ENCODE measurements around the gene FAM184A. TPM values are rescaled to one million over a fixed set of nuclear protein-coding genes. Genes with fewer than 3 reads are reported as not detected.

FAM184A gene
- total RNA-seq, 2 experiments from 2014 or later, result not detected

DNA sequence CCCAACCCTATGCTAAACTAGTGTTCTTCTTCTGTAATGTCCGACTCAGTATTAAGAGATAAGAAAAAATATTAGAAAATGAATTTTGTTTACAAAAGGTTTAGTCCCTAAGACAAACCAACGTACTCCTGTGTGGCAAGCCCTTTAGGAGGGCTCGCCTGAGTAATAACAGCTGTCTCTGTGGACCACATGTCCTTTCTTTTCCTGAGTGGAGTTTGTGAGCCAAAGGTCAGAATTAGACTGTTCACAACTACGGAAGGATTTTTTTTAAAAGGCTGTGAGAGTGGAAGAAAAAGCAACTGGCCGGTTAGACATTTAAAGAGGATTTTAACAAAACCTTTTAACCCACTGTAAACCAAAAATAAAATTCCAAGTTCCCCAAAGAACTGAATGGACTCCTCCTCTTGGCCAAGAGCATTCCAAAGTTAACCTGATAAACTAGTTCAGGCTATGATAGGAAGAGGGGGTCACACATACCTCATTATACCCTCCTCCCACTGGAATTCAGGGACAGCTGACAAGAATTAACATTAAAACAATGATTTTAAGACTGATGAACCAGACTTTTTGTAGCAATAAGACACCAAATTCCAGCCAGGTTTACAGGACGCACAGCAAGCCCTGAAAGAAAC is 43.5 kb downstream of the FAM184A start:
- intact Hi-C loops (cut with micrococcal nuclease; ENCODE audit: unreplicated experiment), result no loop called here
- Histone ChIP-seq H3K9me2 (ENCODE audit: insufficient read depth, low read length) (no peaks in the 10 kb centered on the region), H3K4me2 (ENCODE audit: low read length) (no peak overlapping the region), H3K9me3 (ENCODE audit: low read length) (no peaks in the 10 kb centered on the region), H3K79me2 (ENCODE audit: insufficient read depth, low read depth, low read length) (no peaks in the 10 kb centered on the region), H3K4me1 (ENCODE audit: insufficient read depth, low read length, poor library complexity, severe bottlenecking) (no peaks in the 10 kb centered on the region), H3K27ac (ENCODE audit: low read depth, low read length, poor library complexity, severe bottlenecking) (no peak overlapping the region), H2AFZ (ENCODE audit: low read length) (no peak overlapping the region), H3K36me3 (ENCODE audit: insufficient read depth, low read length) (no peaks in the 10 kb centered on the region), H4K20me1 (ENCODE audit: insufficient read depth, low read length) (no peaks in the 10 kb centered on the region), H3K4me3 (ENCODE audit: low read depth, low read length, poor library complexity, severe bottlenecking) (no peak overlapping the region)
- ChIA-PET CTCF (ENCODE audit: unreplicated experiment) (no interaction called here), POLR2A (no interaction called here)
- TF ChIP-seq EZH2phosphoT487 (IDR thresholded peaks at IDR 0.05; ENCODE audit: borderline replicate concordance, low read depth, low read length) (no peak), CTCF (conservative IDR thresholded peaks at IDR 0.05; ENCODE audit: low read length) (no peak)
- DNase-seq (ENCODE audit: low spot score), result no peak
- no TSS peak for BruUV-seq (replicated peaks)

DNA sequence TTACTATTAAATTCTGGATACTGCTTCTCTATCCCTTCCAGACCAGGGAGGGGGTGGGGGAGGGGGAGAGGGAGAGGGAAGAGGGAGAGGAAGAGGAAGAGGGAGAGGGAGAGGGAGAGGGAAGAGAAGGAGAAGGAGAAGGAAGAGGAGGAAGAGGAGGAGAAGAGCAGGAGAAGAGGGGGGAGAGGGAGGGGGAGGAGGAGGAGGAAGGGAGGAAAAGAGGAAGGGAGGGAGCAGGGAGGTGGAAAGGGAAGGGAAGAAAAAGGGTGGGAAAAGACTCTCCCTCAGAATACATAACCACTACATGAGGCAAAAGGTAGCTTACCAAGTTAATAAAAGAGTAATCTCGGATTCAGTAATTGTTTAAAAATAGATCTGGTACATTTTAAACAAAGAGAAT is 46.0 kb downstream of the FAM184A start:
- BruUV-seq (replicated peaks), result no TSS peak
- ChIA-PET POLR2A (interaction anchor here (0.5 to 0.8 kb wide), 3 partner anchors 12 to 847 kb away, joined by 3 to 6 read pairs (median 4); no protein-coding TSS in a partner anchor), CTCF (ENCODE audit: unreplicated experiment) (no interaction called here)
- Histone ChIP-seq H3K9me3 (ENCODE audit: low read length) (no peaks in the 10 kb centered on the region), H4K20me1 (ENCODE audit: insufficient read depth, low read length) (no peaks in the 10 kb centered on the region), H3K4me2 (ENCODE audit: low read length) (no peak overlapping the region), H3K36me3 (ENCODE audit: insufficient read depth, low read length) (no peaks in the 10 kb centered on the region), H3K4me3 (ENCODE audit: low read depth, low read length, poor library complexity, severe bottlenecking) (no peak overlapping the region), H2AFZ (ENCODE audit: low read length) (no peak overlapping the region), H3K79me2 (ENCODE audit: insufficient read depth, low read depth, low read length) (no peaks in the 10 kb centered on the region), H3K27ac (ENCODE audit: low read depth, low read length, poor library complexity, severe bottlenecking) (no peak overlapping the region), H3K4me1 (ENCODE audit: insufficient read depth, low read length, poor library complexity, severe bottlenecking) (no peaks in the 10 kb centered on the region), H3K9me2 (ENCODE audit: insufficient read depth, low read length) (no peaks in the 10 kb centered on the region)
- TF ChIP-seq EZH2phosphoT487 (IDR thresholded peaks at IDR 0.05; ENCODE audit: borderline replicate concordance, low read depth, low read length) (no peak), CTCF (conservative IDR thresholded peaks at IDR 0.05; ENCODE audit: low read length) (no peak)
- DNase-seq (ENCODE audit: low spot score), result no peak
- intact Hi-C loops (cut with micrococcal nuclease; ENCODE audit: unreplicated experiment), result no loop called here

DNA sequence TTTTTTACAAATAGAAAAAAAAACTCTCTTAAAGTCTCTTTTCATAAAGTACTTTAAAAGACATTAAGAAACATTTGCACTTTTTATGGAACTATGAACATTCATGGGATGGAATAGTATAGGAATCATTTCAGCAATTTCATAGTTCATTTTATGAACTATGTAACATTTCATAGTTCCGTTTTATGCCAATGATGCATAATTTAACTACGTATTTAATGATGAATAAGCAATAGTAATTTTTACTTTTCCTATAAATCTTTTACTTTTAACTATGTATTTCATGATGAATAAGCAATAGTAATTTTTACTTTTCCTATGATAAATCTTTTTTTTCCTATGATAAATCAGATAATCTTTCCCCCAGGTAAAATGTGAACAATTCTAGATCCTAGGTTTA is 47.7 kb downstream of the FAM184A start:
- intact Hi-C loops (cut with micrococcal nuclease; ENCODE audit: unreplicated experiment), result no loop called here
- Histone ChIP-seq H2AFZ (ENCODE audit: low read length) (no peak overlapping the region), H3K9me2 (ENCODE audit: insufficient read depth, low read length) (no peaks in the 10 kb centered on the region), H3K79me2 (ENCODE audit: insufficient read depth, low read depth, low read length) (no peaks in the 10 kb centered on the region), H4K20me1 (ENCODE audit: insufficient read depth, low read length) (no peaks in the 10 kb centered on the region), H3K9me3 (ENCODE audit: low read length) (no peaks in the 10 kb centered on the region), H3K4me3 (ENCODE audit: low read depth, low read length, poor library complexity, severe bottlenecking) (no peak overlapping the region), H3K4me2 (ENCODE audit: low read length) (no peak overlapping the region), H3K27ac (ENCODE audit: low read depth, low read length, poor library complexity, severe bottlenecking) (no peak overlapping the region), H3K36me3 (ENCODE audit: insufficient read depth, low read length) (no peaks in the 10 kb centered on the region), H3K4me1 (ENCODE audit: insufficient read depth, low read length, poor library complexity, severe bottlenecking) (no peaks in the 10 kb centered on the region)
- CTCF ChIA-PET (ENCODE audit: unreplicated experiment), result no interaction called here
- no peak for TF ChIP-seq EZH2phosphoT487 (IDR thresholded peaks at IDR 0.05; ENCODE audit: borderline replicate concordance, low read depth, low read length)
- no peak for TF ChIP-seq CTCF (conservative IDR thresholded peaks at IDR 0.05; ENCODE audit: low read length)
- POLR2A ChIA-PET, result no interaction called here
- no peak for DNase-seq (ENCODE audit: low spot score)
- no TSS peak for BruUV-seq (replicated peaks)

All from OCI-LY7 (cell line).